Kidney capillary endothelial cell (primary cell): Measurements from ENCODE around the gene SSBP2.
"Not testable (repeated sequence)": the region's sequence is repeated elsewhere in the genome, so short reads cannot be mapped to it uniquely, and the experiment has no call there.

Experiments
- DNase-seq: peaks from one replicate; pipeline ENCODE4 v3.0.0-alpha.2; 2018; ENCODE audit warnings: low spot score

SSBP2 gene

GRCh38 chr5:81729276-81729675, 21.6 kb downstream of the SSBP2 start:
- no peak for DNase-seq

DNA sequence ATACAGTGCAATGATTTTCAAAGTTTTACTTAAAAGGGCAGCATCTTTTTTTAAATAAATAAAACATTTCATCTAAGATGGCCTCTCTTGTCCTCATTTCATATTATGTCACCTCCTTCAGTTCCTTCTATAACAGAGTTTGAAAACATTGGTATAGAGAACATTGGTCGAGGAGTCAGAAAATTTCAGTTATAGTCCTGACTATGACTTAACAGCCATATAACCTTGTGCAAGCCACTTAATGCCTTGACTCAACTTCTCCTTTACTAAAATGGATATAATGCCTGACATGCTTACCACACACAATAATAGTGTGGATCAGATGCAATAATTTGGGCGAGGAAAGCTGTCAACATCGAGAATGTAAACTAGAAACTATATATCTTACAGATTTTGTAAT, 22.6 kb downstream of the SSBP2 start:
- no peak for DNase-seq

DNA sequence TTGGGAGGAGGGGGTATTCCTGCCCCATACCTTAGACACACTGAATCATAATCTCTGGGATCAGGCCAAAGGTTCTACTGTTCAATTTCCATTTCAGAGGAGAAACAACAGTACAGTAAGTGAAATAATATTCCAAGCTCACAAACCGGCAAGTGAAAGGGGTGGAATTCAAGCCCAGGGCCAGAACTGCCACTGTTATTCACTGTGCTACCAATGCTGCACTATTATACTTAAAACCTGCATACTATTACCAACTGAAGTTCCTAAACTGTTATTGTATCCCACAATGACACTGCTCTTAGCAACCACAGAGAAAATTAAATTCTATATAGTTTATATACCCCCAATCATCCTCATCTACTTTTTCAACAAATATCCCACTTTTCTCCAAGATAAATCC, 24.6 kb downstream of the SSBP2 start:
- no peak for DNase-seq

GRCh38 chr5:81724571-81724970, 26.3 kb downstream of the SSBP2 start:
- DNase-seq: no peak

GRCh38 chr5:81724108-81724507, 26.8 kb downstream of the SSBP2 start:
- DNase-seq: no peak

GRCh38 chr5:81721049-81721448, 29.8 kb downstream of the SSBP2 start:
- DNase-seq: no peak

DNA sequence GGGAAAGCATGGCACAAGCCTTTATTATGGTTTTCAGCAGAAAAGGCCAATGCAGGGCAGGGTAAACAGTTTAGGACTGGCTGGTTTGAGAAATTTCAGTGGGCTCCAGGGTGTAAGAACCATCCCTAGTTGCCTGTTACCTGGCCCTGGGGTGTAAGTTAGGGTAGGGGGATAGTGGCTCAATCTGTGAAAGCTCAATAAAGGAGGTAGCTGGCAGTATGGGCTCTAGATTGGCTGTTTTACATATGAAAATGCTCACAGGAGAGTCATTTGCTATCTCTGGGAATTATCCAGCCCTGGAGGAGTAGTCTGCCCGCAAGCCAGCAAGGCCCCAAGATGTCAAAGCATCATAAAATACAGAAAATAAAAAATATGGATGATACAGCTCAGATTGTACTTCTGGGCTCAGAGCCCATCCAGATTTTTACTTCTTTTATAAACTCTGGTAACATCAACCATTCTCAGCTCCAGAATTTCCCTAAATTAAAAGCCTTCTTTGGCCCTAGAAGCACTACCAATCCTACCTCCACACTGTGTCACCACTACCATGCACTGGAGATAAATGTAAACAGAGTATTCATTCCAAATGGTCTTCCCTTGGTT, 31.1 kb downstream of the SSBP2 start:
- DNase-seq: no peak

DNA sequence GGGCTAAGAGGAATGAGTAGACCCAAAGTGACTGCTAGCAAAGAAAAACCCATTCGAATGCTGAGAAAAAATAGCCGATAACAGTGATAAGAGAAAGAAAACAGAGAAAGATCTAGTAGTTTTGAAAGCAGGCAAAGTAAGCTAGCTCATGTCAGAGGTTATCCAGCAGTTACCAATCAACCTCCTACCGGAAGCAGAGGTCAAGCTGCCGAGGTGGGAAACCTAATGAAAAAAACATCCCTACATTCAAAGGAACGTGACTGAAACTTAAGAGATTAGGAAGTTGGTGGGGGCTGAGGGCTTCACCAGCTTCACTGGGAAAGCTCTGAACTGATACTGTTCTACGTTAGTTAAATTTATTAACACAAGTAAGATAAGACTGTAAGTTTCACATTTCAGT, 32.6 kb downstream of the SSBP2 start:
- peak; percentile 14 for DNase-seq

DNA sequence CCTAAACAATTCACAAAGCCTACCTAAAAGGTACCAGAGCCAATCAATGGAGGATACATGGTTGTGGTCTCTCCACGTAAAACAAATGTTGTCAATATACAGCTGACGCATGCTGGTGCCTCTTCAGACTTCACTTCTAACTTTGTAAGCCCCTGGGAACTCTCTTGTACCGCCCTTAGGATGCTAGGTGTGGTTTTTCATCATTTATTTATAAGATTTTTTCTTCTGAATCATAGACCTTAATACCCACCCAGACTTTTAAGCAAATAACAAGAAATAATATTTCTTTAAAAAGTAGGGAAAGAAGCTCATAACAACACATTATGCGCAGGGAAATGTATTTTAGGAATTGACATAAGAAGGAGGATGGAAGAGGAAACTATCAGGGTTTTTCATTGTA, 33.0 kb downstream of the SSBP2 start:
- no peak for DNase-seq

DNA sequence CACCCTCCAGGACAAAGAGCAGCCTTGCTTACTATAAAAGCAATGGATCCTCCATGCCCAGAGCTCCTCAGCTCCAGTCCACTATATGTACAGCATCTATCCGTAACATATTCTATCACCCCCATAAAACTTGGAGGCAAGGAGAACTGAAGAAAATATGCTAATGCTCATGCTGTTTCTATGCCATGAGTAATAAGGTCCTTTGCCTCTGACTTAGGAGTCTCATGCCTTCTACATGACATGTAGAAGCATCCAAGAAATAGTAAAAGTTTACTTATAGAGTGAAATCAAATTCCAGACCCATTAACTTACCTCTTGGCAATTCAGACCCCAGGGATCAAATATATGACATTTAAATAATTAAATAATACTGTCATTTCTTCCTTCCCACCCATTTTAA, 33.7 kb downstream of the SSBP2 start:
- no peak for DNase-seq

GRCh38 chr5:81714076-81714475, 36.8 kb downstream of the SSBP2 start:
- DNase-seq: not testable (repeated sequence)

GRCh38 chr5:81708889-81709288, 42.0 kb downstream of the SSBP2 start:
- DNase-seq: no peak

GRCh38 chr5:81703840-81704239, 47.1 kb downstream of the SSBP2 start:
- no peak for DNase-seq

DNA sequence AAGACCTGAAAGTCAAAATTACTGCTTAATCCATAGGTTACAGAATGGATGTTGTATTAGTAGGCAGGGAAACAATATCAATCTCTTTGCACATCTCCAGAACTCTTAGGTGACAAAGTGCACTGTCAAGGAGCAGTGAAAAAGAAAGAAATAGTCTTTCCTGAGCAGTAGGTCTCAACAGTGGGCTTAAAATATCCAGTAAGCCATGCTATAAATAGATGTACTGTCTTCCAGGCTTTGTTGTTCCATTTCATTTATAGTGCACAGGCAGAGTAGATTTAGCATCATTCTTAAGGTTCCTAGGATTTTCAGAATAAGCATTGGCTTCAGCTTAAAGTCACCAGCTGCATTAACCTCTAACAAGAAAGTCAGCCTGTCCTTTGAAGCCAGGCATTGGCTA, 50.7 kb downstream of the SSBP2 start:
- no peak for DNase-seq

- no peak for DNase-seq
These were observed 52.1 kb downstream of the SSBP2 start for GRCh38 chr5:81698813-81699212.

DNA sequence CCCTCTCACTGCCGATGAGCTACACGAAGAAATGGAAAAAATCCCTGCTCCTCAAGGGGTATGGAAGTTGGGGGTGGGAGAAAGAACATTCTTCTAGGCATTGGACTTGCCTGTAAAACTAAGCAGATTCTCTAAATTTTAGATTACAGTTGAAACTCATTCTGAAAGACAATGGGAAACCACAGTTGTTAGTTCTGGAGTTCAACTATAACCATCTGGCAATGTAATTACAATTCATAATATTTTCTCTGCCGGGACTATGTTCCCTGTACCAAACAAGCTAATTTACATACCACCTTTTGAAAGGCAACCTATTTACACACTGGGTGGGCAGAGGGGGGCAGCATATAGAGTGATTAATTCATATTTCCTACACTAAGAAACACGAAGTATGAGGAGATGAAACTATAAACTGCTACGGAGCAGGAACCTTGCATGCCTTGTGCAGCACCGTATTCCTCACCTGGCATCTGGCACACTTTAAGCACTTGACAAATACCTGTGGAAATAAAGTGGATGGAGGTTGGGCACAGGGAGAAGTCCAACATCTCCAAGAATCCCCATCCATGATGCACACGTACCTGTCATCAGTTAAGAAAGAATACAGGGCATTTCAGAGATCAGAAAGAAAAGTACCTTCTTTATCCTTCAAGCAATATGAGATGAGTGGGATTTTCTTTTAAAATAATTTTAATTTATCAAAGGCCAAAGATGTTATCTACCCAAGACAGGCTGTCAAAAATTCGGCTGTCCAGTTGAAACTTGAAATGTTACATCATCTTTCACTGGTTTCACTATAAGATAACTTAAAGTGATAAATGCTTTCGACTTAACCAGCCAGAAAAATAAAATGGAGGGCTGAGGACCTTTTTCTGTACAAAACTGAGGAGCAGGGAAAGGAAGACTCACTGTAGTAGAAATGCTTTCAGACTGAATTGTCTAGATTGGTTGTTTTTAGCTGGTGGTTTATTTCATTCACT, 54.2 kb downstream of the SSBP2 start:
- DNase-seq: no peak

- no peak for DNase-seq
These were observed 56.2 kb downstream of the SSBP2 start for GRCh38 chr5:81694726-81695125.

DNA sequence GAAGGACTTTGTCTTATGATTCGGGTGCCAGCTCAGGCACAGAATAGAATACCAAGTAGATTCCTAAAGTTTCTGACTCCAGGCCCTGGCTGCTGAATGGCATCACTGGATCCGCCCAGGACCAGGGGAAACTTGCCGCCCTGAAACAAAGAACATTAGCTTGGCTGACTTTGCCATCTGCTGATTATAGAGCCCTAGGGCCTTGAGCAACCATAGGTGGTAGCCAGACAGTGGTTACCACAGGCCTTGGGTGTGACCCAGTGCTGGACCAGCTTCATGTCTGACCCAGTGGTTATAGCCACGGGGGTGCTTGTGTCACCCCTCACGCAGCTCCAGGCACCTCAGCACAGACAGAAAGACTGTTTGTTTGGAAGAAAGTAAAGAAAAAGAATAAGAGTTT, 62.7 kb downstream of the SSBP2 start:
- no peak for DNase-seq

GRCh38 chr5:81687292-81687691, 63.6 kb downstream of the SSBP2 start:
- DNase-seq: no peak

- DNase-seq: no peak
These were observed 65.4 kb downstream of the SSBP2 start for GRCh38 chr5:81685471-81685870.

GRCh38 chr5:81679885-81680284, 71.0 kb downstream of the SSBP2 start:
- DNase-seq: no peak

GRCh38 chr5:81675420-81675819, 75.5 kb downstream of the SSBP2 start:
- no peak for DNase-seq

DNA sequence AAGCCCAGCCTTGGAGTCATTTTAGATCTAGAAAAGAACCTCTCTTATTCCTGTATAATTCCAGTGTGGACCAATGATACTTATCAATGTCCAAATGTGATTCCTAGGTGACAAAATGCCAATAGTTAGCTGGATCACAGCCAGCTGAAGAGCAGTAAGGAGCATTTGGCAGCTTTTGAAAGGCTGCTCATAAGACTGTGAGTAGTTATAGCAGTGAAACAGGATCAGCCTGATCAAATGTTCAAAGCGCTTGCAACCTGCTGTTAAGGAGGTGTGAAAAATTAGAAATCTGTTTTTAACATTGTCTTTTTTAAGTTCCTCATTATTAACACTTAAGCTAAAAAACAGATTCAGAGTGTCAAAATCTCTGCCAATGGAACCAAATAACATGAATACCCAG, 85.1 kb downstream of the SSBP2 start:
- no peak for DNase-seq

- DNase-seq: not testable (repeated sequence)
These were observed 90.3 kb downstream of the SSBP2 start for GRCh38 chr5:81660624-81661023.
